Measurements from ENCODE around the gene ZNF526.

ZNF526 gene

DNA sequence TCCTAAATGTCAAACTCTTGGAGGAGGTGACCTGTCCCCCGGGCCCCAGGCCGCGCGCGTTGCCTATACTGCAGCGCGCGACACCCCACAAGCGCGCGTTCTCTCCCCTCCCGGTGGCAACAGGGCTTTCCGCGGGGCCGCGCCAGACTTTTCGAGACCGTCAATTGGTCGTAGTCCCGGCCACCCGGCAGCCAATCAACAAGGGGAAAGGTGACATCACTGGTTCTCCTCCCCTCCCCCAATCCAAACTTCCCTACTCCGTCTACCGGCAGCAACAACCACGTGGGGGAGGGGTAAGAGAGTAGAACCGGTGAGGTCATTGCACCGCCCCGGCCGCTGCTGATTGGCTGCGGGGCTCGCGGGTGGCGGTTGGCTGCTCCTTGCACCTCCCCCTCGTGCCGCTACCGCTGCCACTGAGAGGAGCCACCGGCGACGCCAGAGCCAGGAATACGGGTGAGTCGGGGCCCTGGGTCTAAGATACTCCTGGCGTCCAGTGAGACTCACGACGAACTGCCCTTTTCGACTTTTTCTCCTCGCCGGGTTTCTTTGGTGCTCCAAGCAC, 48.1 kb downstream of the ZNF526 start:
- no peaks in the 10 kb centered on the region for H4K20me1 ChIP-seq (ENCODE audit: insufficient read depth, low read length, poor library complexity, severe bottlenecking)
- H3K9ac ChIP-seq (ENCODE audit: low read depth, low read length, poor library complexity, severe bottlenecking) = peak overlapping the region; percentile 89
- peak overlapping the region; percentile 83 for H3K4me3 ChIP-seq (ENCODE audit: low read length, poor library complexity, severe bottlenecking)
- TF ChIP-seq CTCF (conservative IDR thresholded peaks at IDR 0.05; ENCODE audit: low read length) (no peak), EZH2phosphoT487 (IDR thresholded peaks at IDR 0.05; ENCODE audit: borderline replicate concordance) (no peak)
- no peaks in the 10 kb centered on the region for H3K27me3 ChIP-seq (ENCODE audit: insufficient read depth, low read length, poor library complexity, severe bottlenecking)
- H2AFZ ChIP-seq (ENCODE audit: low read length) = peak overlapping the region; percentile 96
- H3K79me2 ChIP-seq (ENCODE audit: insufficient read depth, low read length) = peaks cover 33% of the 10 kb centered on the region
- no peaks in the 10 kb centered on the region for H3K36me3 ChIP-seq (ENCODE audit: insufficient read depth, low read length)
- no peaks in the 10 kb centered on the region for H3F3A ChIP-seq (ENCODE audit: low read depth)
- no peaks in the 10 kb centered on the region for H3K9me2 ChIP-seq (replicated peaks; ENCODE audit: low read depth, low read length)
- peaks cover 21% of the 10 kb centered on the region for H3K4me1 ChIP-seq (ENCODE audit: insufficient read depth, low read length, poor library complexity, severe bottlenecking)
- H3K4me2 ChIP-seq (ENCODE audit: low read depth, low read length, poor library complexity, severe bottlenecking) = peak overlapping the region; percentile 80
- no peaks in the 10 kb centered on the region for H3K9me3 ChIP-seq (ENCODE audit: insufficient read depth, low read depth, low read length)

- no peaks in the 10 kb centered on the region for H3K27me3 ChIP-seq (ENCODE audit: insufficient read depth, low read length, poor library complexity, severe bottlenecking)
- H4K20me1 ChIP-seq (ENCODE audit: insufficient read depth, low read length, poor library complexity, severe bottlenecking) = no peaks in the 10 kb centered on the region
- H3K9ac ChIP-seq (ENCODE audit: low read depth, low read length, poor library complexity, severe bottlenecking) = peak within 1 kb of the TSS; percentile 89
- no peaks in the 10 kb centered on the region for H3F3A ChIP-seq (ENCODE audit: low read depth)
- H3K4me3 ChIP-seq (ENCODE audit: low read length, poor library complexity, severe bottlenecking) = peak within 1 kb of the TSS; percentile 83
- H3K4me2 ChIP-seq (ENCODE audit: low read depth, low read length, poor library complexity, severe bottlenecking) = peak within 1 kb of the TSS; percentile 100
- H3K79me2 ChIP-seq (ENCODE audit: insufficient read depth, low read length) = peaks cover 33% of the 10 kb centered on the region
- H3K36me3 ChIP-seq (ENCODE audit: insufficient read depth, low read length) = no peaks in the 10 kb centered on the region
- H3K9me3 ChIP-seq (ENCODE audit: insufficient read depth, low read depth, low read length) = no peaks in the 10 kb centered on the region
- H3K9me2 ChIP-seq (replicated peaks; ENCODE audit: low read depth, low read length) = no peaks in the 10 kb centered on the region
- TF ChIP-seq EZH2phosphoT487 (IDR thresholded peaks at IDR 0.05; ENCODE audit: borderline replicate concordance) (no peak), CTCF (conservative IDR thresholded peaks at IDR 0.05; ENCODE audit: low read length) (no peak)
- peaks cover 21% of the 10 kb centered on the region for H3K4me1 ChIP-seq (ENCODE audit: insufficient read depth, low read length, poor library complexity, severe bottlenecking)
- peak within 1 kb of the TSS; percentile 96 for H2AFZ ChIP-seq (ENCODE audit: low read length)
Measured at GRCh38 chr19:42268704-42269477, 48.8 kb downstream of the ZNF526 start, which contains the start of gene CIC. TSS of gene CIC (plus strand) at chr19:42269252. CDS start at chr19:42271784, 2,532 bp downstream.

GRCh38 chr19:42269478-42270345, 49.6 kb downstream of the ZNF526 start:
- H2AFZ ChIP-seq (ENCODE audit: low read length) = no peak overlapping the region
- H3K4me3 ChIP-seq (ENCODE audit: low read length, poor library complexity, severe bottlenecking) = peak overlapping the region; percentile 83
- peak overlapping the region; percentile 100 for H3K4me2 ChIP-seq (ENCODE audit: low read depth, low read length, poor library complexity, severe bottlenecking)
- H4K20me1 ChIP-seq (ENCODE audit: insufficient read depth, low read length, poor library complexity, severe bottlenecking) = no peaks in the 10 kb centered on the region
- H3K9me3 ChIP-seq (ENCODE audit: insufficient read depth, low read depth, low read length) = no peaks in the 10 kb centered on the region
- H3K36me3 ChIP-seq (ENCODE audit: insufficient read depth, low read length) = 0 out of 2 replicates have a peak, but pooled peaks cover 3% of the 10 kb centered on the region
- H3K79me2 ChIP-seq (ENCODE audit: insufficient read depth, low read length) = peaks cover 33% of the 10 kb centered on the region
- no peaks in the 10 kb centered on the region for H3K9me2 ChIP-seq (replicated peaks; ENCODE audit: low read depth, low read length)
- TF ChIP-seq EZH2phosphoT487 (IDR thresholded peaks at IDR 0.05; ENCODE audit: borderline replicate concordance) (no peak), CTCF (conservative IDR thresholded peaks at IDR 0.05; ENCODE audit: low read length) (no peak)
- H3F3A ChIP-seq (ENCODE audit: low read depth) = no peaks in the 10 kb centered on the region
- peaks cover 21% of the 10 kb centered on the region for H3K4me1 ChIP-seq (ENCODE audit: insufficient read depth, low read length, poor library complexity, severe bottlenecking)
- peak overlapping the region; percentile 89 for H3K9ac ChIP-seq (ENCODE audit: low read depth, low read length, poor library complexity, severe bottlenecking)
- no peaks in the 10 kb centered on the region for H3K27me3 ChIP-seq (ENCODE audit: insufficient read depth, low read length, poor library complexity, severe bottlenecking)

Measured in Loucy (cell line).